HCT116 (cell line): ENCODE results near the gene ZNF595. TPM values are rescaled to one million over a fixed set of nuclear protein-coding genes. Genes with fewer than 3 reads are reported as not detected.

ENCODE experiments used
- ATAC-seq: fragments of 200-7000 bp; cut with Tn5 transposase; 2 replicates; pipeline ENCODE4 v1.9.1; 2020; ENCODE audit warnings: mild to moderate bottlenecking, moderate library complexity
- BruUV-seq: library from RNA; stranded (reverse); fragments of 400-500 nt; replicated peaks from 2 replicates; lab custom pipeline; 2021; lab: Mats Ljungman, UMichigan
- CTCF ChIA-PET: fragments of 300-600 bp; sonication (Branson Sonifier 250); formaldehyde crosslinking; loops from one replicate; lab custom pipeline; 2021; ENCODE audit warnings: antibody characterized with exemption; lab: Charles Lee
- POLR2A ChIA-PET: fragments of 300-600, 350-600 bp; sonication (Branson Sonifier 250); formaldehyde crosslinking; loops from one replicate; lab custom pipeline; 2021; ENCODE audit warnings: antibody characterized with exemption; lab: Charles Lee
- RAD21 ChIA-PET, 2 experiments: fragments of 300-600 bp; sonication (Branson Sonifier 250); formaldehyde crosslinking; loops; one replicate each; lab custom pipeline; 2023; ENCODE audit warnings: low total read pairs in 2 of 2; ENCODE audit not compliant: uncharacterized antibody in 2 of 2, unreplicated experiment in 2 of 2, low non-redundant PET in 1 of 2; lab: Charles Lee
- DNase-seq: peaks from one replicate; pipeline ENCODE4 v3.0.0-alpha.2; 2010; ENCODE audit warnings: low read depth, low spot score
- H2AFZ ChIP-seq: fragments of 200-600 bp; shearing (Covaris generic), sonication (generic); 2 replicates; pipeline ENCODE4 v1.6.1; 2017; ENCODE audit warnings: low read depth, mixed run types, mixed read lengths, antibody characterized with exemption, low read length; ENCODE audit not compliant: poor library complexity, severe bottlenecking
- H3K27ac ChIP-seq: 2 replicates; pipeline ENCODE4 v1.5.1; 2012; ENCODE audit warnings: low read depth, low read length
- H3K27me3 ChIP-seq: fragments of 200-600 bp; sonication (generic); 2 replicates; pipeline ENCODE4 v1.6.1; 2016; ENCODE audit warnings: mixed run types, low read length, mixed read lengths; ENCODE audit not compliant: insufficient read depth
- H3K36me3 ChIP-seq, 2 experiments: fragments of 200-500 bp in 1 of 2; fragments of 200-600 bp in 1 of 2; sonication (Bioruptor generic) in 1 of 2; sonication (generic) in 1 of 2; 2 replicates each; pipeline versions ENCODE4 v1.5.1 to v1.6.1; 2014 to 2016; ENCODE audit warnings: low read length in 2 of 2, inconsistent platforms in 1 of 2, mixed read lengths in 1 of 2, mixed run types in 1 of 2; ENCODE audit not compliant: insufficient read depth in 2 of 2, control insufficient read depth in 1 of 2
- H3K4me1 ChIP-seq, 2 experiments: fragments of 200-600 bp in 1 of 2; sonication (generic) in 1 of 2; 2 replicates each; pipeline versions ENCODE4 v1.5.1 to v1.6.1; 2012 to 2017; ENCODE audit warnings: low read length in 2 of 2, inconsistent platforms in 1 of 2, mild to moderate bottlenecking in 1 of 2, mixed read lengths in 1 of 2, mixed run types in 1 of 2, moderate library complexity in 1 of 2; ENCODE audit not compliant: insufficient read depth in 2 of 2, control insufficient read depth in 1 of 2
- H3K4me2 ChIP-seq: fragments of 200-600 bp; sonication (generic); 2 replicates; pipeline ENCODE4 v1.6.1; 2017; ENCODE audit warnings: mixed run types, low read length, mixed read lengths
- H3K4me3 ChIP-seq, 2 experiments: fragments of 200-600 bp in 1 of 2; sonication (generic) in 1 of 2; replicated peaks in 1 of 2; 2 replicates each; pipeline ENCODE4 v1.5.1; 2011 to 2016; ENCODE audit warnings: low read length in 2 of 2, control low read depth in 1 of 2, low read depth in 1 of 2, mild to moderate bottlenecking in 1 of 2, mixed read lengths in 1 of 2, mixed run types in 1 of 2
- H3K79me2 ChIP-seq: fragments of 200-600 bp; sonication (generic); 2 replicates; pipeline ENCODE4 v1.6.1; 2017; ENCODE audit warnings: mild to moderate bottlenecking, mixed run types, low read length, moderate library complexity, mixed read lengths; ENCODE audit not compliant: insufficient read depth
- H3K9ac ChIP-seq: fragments of 200-600 bp; sonication (generic); 2 replicates; pipeline ENCODE4 v1.6.1; 2016; ENCODE audit warnings: low read length, mixed read lengths
- H3K9me2 ChIP-seq: fragments of 200-600 bp; sonication (generic), shearing (Covaris generic); 2 replicates; pipeline ENCODE4 v1.6.1; 2017; ENCODE audit warnings: mixed run types, mild to moderate bottlenecking, moderate library complexity; ENCODE audit not compliant: insufficient read depth
- H3K9me3 ChIP-seq, 2 experiments: fragments of 200-500 bp in 1 of 2; fragments of 200-600 bp in 1 of 2; sonication (Bioruptor generic) in 1 of 2; sonication (generic) in 1 of 2; 2 replicates each; pipeline ENCODE4 v1.6.1; 2014 to 2017; ENCODE audit warnings: low read length in 2 of 2, mixed read lengths in 2 of 2, inconsistent platforms in 1 of 2, low read depth in 1 of 2, mild to moderate bottlenecking in 1 of 2, mixed run types in 1 of 2, moderate library complexity in 1 of 2; ENCODE audit not compliant: control insufficient read depth in 1 of 2, insufficient read depth in 1 of 2
- H4K20me1 ChIP-seq: fragments of 200-600 bp; sonication (generic), shearing (Covaris generic); 2 replicates; pipeline ENCODE4 v1.6.1; 2017; ENCODE audit warnings: mixed run types, mild to moderate bottlenecking, moderate library complexity; ENCODE audit not compliant: insufficient read depth
- CBX3 ChIP-seq: IDR thresholded peaks from 2 replicates; pipeline ENCODE4 v1.6.1; 2012; ENCODE audit warnings: low read depth
- CEBPB ChIP-seq: IDR thresholded peaks from 2 replicates; pipeline ENCODE4 v1.6.1; 2012; ENCODE audit warnings: low read depth
- CTCF ChIP-seq, 3 experiments: fragments of 200-600 bp in 1 of 3; sonication (generic) in 1 of 3; IDR thresholded peaks in 2 of 3; conservative IDR thresholded peaks in 1 of 3; 2 replicates each; pipeline ENCODE4 v1.5.1; 2012 to 2017; ENCODE audit warnings: low read depth in 2 of 3, low read length in 2 of 3, antibody characterized with exemption in 1 of 3, borderline replicate concordance in 1 of 3, control low read depth in 1 of 3, mild to moderate bottlenecking in 1 of 3, mixed read lengths in 1 of 3, mixed run types in 1 of 3, moderate library complexity in 1 of 3; ENCODE audit not compliant: insufficient read depth in 1 of 3
- EGR1 ChIP-seq: IDR thresholded peaks from 2 replicates; pipeline ENCODE4 v1.6.1; 2012; ENCODE audit warnings: low read depth
- EZH2phosphoT487 ChIP-seq: fragments of 200-600 bp; IDR thresholded peaks from 2 replicates; pipeline ENCODE4 v1.6.1; 2018; ENCODE audit warnings: antibody characterized with exemption, borderline replicate concordance
- FOSL1 ChIP-seq: IDR thresholded peaks from 2 replicates; pipeline ENCODE4 v1.6.1; 2012; ENCODE audit warnings: low read depth
- JUND ChIP-seq: IDR thresholded peaks from 2 replicates; pipeline ENCODE4 v1.6.1; 2012
- POLR2A ChIP-seq: IDR thresholded peaks from 2 replicates; pipeline ENCODE4 v1.7.0; 2011; ENCODE audit warnings: borderline replicate concordance; ENCODE audit not compliant: insufficient read depth, insufficient read length; ENCODE audit errors: extremely low read depth
- POLR2AphosphoS5 ChIP-seq: IDR thresholded peaks from 2 replicates; pipeline ENCODE4 v1.6.1; 2011; ENCODE audit warnings: mild to moderate bottlenecking, low read depth, low read length, moderate library complexity
- RAD21 ChIP-seq: IDR thresholded peaks from 2 replicates; pipeline ENCODE4 v1.6.1; 2012; ENCODE audit warnings: low read depth, mild to moderate bottlenecking
- REST ChIP-seq: IDR thresholded peaks from 2 replicates; pipeline ENCODE4 v1.6.1; 2012; ENCODE audit warnings: low read depth
- SIN3A ChIP-seq: IDR thresholded peaks from 2 replicates; pipeline ENCODE4 v1.6.1; 2012; ENCODE audit warnings: low read depth
- SP1 ChIP-seq: IDR thresholded peaks from 2 replicates; pipeline ENCODE4 v1.6.1; 2012; ENCODE audit warnings: low read depth
- SRF ChIP-seq: IDR thresholded peaks from 2 replicates; pipeline ENCODE4 v1.6.1; 2012; ENCODE audit warnings: low read depth
- TCF7L2 ChIP-seq: IDR thresholded peaks from 2 replicates; pipeline ENCODE4 v1.7.0; 2011; ENCODE audit warnings: borderline replicate concordance, inconsistent platforms; ENCODE audit not compliant: insufficient read depth, insufficient read length; ENCODE audit errors: extremely low read depth
- YY1 ChIP-seq: IDR thresholded peaks from 2 replicates; pipeline ENCODE4 v1.6.1; 2011; ENCODE audit warnings: low read length, low read depth, moderate library complexity, mild to moderate bottlenecking; ENCODE audit not compliant: insufficient replicate concordance; ENCODE audit errors: extremely low read depth
- ZFX ChIP-seq: fragments of 450-650 bp; IDR thresholded peaks from 2 replicates; pipeline ENCODE4 v1.6.1; 2017
- ZNF274 ChIP-seq: fragments of 200-500 bp; sonication (Bioruptor generic); IDR thresholded peaks from 2 replicates; pipeline ENCODE4 v1.6.1; 2014; ENCODE audit warnings: mild to moderate bottlenecking, low read depth, low read length, inconsistent platforms
- intact Hi-C: fragments of 100-400 bp; cut with micrococcal nuclease; formaldehyde crosslinking; loops from 2 replicates; pipeline ENCODE4 v1.10.0; 2022
- total RNA-seq: library from RNA; stranded (reverse); gene quantifications from one replicate; pipeline ENCODE4 v1.2.1, GENCODE V29; 2021; ENCODE audit not compliant: unreplicated experiment
- TF ChIP-seq, protein P1 (sequence below): IDR thresholded peaks from 2 replicates; pipeline ENCODE4 v1.6.1; 2012
- TF ChIP-seq, protein P2 (sequence below): IDR thresholded peaks from 2 replicates; pipeline ENCODE4 v1.6.1; 2011; ENCODE audit warnings: mild to moderate bottlenecking, low read length, moderate library complexity; ENCODE audit not compliant: insufficient replicate concordance; ENCODE audit errors: extremely low read depth

ZNF595 gene
- total RNA-seq, 1 experiment from 2014 or later: 4.0 TPM

DNA sequence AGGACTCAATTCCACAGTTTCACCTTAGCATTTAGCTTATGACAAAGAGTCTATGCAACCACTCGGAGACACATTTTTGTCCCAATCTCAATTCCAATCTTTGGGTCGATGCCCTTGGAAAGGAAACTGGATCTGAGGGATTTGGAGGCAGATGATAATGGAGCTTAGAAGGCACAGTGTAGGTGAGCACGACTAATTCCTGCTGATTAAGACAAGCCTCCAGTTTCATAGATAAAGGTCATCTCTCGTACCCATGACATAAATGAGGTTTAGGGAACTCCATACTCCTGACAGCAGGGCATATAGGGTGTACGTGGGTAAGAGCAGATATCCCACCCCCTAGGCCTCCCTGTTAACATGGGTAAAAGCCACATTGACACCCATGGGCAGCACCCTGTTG is 46.7 kb downstream of the ZNF595 start:
- ChIA-PET CTCF (no interaction called here), POLR2A (no interaction called here), RAD21 (no interaction called here)
- Histone ChIP-seq H3K36me3 (no peaks in the 10 kb centered on the region), H3K27ac (no peak overlapping the region), H3K4me2 (no peak overlapping the region), H2AFZ (no peak overlapping the region), H3K9ac (no peak overlapping the region), H3K4me3 (no peak overlapping the region), H3K79me2 (no peaks in the 10 kb centered on the region), H4K20me1 (no peaks in the 10 kb centered on the region), H3K9me3 (peaks cover 10 to 34% of the 10 kb centered on the region in 2 experiments; a peak in 2 of 4 replicates), H3K9me2 (no peaks in the 10 kb centered on the region), H3K4me1 (no peaks in the 10 kb centered on the region), H3K27me3 (no peaks in the 10 kb centered on the region)
- BruUV-seq: no TSS peak
- DNase-seq (peak; percentile 1), ATAC-seq (no peak)
- intact Hi-C loops: no loop called here
- TF ChIP-seq SP1 (no peak), ZFX (no peak), POLR2AphosphoS5 (no peak), TCF7L2 (no peak), JUND (no peak), POLR2A (no peak), YY1 (no peak), CBX3 (no peak), CEBPB (no peak), EGR1 (no peak), SRF (no peak), RAD21 (no peak), REST (no peak), CTCF (IDR thresholded peaks at IDR 0.05 in 2 of 3, conservative IDR thresholded peaks at IDR 0.05 in 1 of 3; ENCODE audit: borderline replicate concordance in 1 of 3, insufficient read depth in 1 of 3, low read depth in 2 of 3, low read length in 2 of 3) (no peak), FOSL1 (no peak), ZNF274 (no peak), SIN3A (no peak), EZH2phosphoT487 (no peak)
- TF ChIP-seq, protein P1, sequence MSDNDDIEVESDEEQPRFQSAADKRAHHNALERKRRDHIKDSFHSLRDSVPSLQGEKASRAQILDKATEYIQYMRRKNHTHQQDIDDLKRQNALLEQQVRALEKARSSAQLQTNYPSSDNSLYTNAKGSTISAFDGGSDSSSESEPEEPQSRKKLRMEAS: no peak
- TF ChIP-seq, protein P2, sequence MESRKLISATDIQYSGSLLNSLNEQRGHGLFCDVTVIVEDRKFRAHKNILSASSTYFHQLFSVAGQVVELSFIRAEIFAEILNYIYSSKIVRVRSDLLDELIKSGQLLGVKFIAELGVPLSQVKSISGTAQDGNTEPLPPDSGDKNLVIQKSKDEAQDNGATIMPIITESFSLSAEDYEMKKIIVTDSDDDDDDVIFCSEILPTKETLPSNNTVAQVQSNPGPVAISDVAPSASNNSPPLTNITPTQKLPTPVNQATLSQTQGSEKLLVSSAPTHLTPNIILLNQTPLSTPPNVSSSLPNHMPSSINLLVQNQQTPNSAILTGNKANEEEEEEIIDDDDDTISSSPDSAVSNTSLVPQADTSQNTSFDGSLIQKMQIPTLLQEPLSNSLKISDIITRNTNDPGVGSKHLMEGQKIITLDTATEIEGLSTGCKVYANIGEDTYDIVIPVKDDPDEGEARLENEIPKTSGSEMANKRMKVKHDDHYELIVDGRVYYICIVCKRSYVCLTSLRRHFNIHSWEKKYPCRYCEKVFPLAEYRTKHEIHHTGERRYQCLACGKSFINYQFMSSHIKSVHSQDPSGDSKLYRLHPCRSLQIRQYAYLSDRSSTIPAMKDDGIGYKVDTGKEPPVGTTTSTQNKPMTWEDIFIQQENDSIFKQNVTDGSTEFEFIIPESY: no peak
